Fibroblast of villous mesenchyme (primary cell): ENCODE results near the gene HEPACAM2. TPM values are rescaled to one million over a fixed set of nuclear protein-coding genes. Genes with fewer than 3 reads are reported as not detected.

ENCODE experiments used
- DNase-seq: peaks from one replicate; pipeline ENCODE4 v3.0.0-alpha.2; 2010; ENCODE audit warnings: low read depth
- H3K4me3 ChIP-seq: 2 replicates; pipeline ENCODE4 v1.5.1; 2011; ENCODE audit warnings: low read depth, mild to moderate bottlenecking, low read length
- total RNA-seq: library from RNA; depleted of rRNA; stranded (reverse); fragments of >200 nt; gene quantifications from 2 replicates; pipeline ENCODE4 v1.2.3, GENCODE V29; 2012
- TF ChIP-seq, protein P1 (sequence below): IDR thresholded peaks from 2 replicates; pipeline ENCODE4 v1.5.1; 2012; ENCODE audit warnings: low read depth, mild to moderate bottlenecking, low read length; ENCODE audit not compliant: insufficient read depth

Gene HEPACAM2
- total RNA-seq, 1 donor: not detected

DNA sequence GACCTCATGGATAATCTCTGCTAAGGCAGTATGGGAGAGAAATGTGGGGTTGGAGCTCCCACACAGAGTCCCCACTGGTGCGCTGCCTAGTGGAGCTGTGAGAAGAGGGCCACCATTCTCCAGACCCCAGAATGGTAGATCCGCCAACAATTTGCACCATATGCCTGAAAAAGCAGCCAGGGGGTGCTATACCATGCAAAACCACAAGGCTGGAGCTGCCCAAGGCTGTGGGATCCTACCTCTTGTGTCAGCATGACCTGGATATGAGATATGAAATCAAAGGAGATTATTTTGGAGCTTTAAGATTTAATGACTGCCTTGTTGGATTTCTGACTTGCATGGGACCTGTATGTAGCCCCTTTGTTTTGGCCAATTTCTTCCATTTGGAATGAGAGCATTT, 51.0 kb downstream of the HEPACAM2 start:
- H3K4me3 ChIP-seq: no peak overlapping the region
- TF ChIP-seq, protein P1, sequence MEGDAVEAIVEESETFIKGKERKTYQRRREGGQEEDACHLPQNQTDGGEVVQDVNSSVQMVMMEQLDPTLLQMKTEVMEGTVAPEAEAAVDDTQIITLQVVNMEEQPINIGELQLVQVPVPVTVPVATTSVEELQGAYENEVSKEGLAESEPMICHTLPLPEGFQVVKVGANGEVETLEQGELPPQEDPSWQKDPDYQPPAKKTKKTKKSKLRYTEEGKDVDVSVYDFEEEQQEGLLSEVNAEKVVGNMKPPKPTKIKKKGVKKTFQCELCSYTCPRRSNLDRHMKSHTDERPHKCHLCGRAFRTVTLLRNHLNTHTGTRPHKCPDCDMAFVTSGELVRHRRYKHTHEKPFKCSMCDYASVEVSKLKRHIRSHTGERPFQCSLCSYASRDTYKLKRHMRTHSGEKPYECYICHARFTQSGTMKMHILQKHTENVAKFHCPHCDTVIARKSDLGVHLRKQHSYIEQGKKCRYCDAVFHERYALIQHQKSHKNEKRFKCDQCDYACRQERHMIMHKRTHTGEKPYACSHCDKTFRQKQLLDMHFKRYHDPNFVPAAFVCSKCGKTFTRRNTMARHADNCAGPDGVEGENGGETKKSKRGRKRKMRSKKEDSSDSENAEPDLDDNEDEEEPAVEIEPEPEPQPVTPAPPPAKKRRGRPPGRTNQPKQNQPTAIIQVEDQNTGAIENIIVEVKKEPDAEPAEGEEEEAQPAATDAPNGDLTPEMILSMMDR: no peak
- no peak for DNase-seq

DNA sequence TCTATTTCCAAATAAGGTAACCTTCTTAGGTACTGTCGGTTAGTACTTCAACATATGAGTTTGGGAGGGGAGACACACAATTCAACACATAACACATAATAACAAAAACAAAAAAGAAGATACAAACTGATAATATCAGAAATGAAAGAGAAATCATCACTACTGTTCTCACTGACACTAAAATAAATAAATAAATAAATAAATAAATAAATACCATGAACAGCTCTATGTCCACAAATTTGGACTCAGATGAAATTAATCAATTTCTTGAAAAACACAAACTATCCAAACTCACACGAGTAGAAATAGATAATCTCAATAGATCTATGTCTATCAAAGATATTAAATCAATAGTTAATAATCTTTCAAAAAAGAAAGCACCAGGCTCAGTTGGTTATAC, 53.6 kb downstream of the HEPACAM2 start:
- TF ChIP-seq, protein P1: no peak
- DNase-seq: no peak
- no peak overlapping the region for H3K4me3 ChIP-seq

DNA sequence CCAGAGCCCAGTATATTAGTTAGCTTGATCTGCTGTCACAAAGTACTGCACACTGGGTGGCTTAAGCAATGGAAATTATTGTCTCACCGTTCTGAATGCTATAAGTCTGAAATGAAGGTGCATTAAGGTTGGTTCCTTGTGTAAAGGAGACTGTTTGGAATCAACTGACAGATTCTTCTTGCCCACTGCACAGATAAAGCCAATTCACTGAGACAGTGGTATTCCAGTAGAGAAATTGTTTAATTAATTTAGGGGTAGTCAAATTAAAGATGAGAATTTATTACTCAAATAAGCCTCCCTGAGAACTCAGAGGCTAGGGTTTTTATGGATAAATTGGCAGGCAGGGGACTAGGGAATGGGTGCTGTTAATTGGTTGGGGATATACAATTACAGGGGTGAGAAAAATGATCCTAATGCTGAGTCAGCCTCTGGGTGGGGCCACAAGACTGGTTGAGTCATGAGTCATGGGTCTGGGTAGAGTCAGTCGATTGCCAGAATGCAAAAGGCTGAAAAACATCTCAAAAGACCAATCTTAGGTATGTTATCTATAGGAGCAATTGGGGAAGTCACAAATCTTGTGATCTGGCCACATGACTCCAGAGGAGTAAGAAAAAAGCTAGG, 54.6 kb downstream of the HEPACAM2 start:
- H3K4me3 ChIP-seq: no peak overlapping the region
- DNase-seq: no peak
- TF ChIP-seq, protein P1: no peak

DNA sequence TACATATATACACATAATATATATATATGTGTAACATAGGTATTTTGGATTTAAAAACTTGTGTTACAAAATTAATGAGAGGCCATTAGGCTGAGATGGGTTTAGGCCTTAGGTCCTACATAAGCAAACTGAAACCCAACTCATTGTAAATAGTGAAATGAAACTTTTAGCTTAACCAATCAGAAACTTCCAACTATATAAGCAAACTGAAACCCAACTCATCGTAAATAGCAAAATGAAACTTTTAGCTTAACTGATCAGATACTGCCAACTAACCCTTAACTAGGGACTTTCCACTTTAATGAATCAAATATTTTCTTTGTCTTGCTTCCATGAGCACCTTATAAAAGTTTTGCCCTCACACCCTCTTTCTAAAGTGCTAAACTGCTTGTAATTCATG, 60.8 kb downstream of the HEPACAM2 start:
- no peak overlapping the region for H3K4me3 ChIP-seq
- DNase-seq: peak; percentile 25
- TF ChIP-seq, protein P1: no peak

DNA sequence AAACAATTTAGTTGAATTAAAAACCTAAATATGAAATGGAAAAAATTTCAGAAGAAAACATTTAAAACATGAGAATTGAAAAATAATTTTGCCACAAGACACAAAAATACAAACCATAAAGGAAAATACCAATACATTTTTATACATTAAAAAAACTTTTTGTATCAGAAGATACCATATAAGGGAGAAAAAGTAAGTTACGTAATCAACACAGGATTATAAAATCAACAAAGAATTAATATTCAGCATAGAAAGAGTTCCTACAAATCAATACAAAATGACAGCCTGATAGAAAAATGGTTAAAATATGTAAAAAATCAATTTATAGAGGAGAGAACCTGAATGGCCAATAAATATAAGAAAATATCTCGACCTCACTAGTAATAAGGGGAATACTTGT, 61.5 kb downstream of the HEPACAM2 start:
- no peak for DNase-seq
- TF ChIP-seq, protein P1: no peak
- no peak overlapping the region for H3K4me3 ChIP-seq

DNA sequence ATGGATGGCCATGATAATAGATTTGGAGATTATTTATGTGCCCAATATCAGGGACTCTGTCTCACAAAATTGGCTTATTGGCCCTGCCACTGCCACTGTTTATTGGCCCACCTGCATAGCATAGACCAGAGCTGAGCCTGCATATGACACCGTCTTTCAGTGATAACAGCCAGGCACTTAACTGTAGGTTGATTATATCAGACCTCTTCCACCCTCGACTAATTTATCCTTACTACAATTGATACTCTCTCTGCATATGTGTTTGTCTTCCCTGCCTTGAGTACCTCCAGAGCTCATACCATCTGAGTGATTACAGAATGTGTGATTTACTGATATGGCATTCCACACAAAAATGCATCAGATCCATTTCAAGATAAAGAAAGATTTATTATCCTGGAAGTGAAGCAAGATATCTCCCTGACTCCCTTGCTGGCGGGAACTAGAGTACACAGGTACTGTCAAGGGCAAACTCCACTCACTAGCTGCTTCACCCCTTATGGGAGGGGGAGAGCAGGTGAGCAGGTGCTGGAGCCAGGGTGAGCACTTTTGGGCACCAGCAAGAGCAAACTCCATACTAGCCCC, 65.0 kb downstream of the HEPACAM2 start:
- DNase-seq: no peak
- no peak overlapping the region for H3K4me3 ChIP-seq
- TF ChIP-seq, protein P1: no peak

DNA sequence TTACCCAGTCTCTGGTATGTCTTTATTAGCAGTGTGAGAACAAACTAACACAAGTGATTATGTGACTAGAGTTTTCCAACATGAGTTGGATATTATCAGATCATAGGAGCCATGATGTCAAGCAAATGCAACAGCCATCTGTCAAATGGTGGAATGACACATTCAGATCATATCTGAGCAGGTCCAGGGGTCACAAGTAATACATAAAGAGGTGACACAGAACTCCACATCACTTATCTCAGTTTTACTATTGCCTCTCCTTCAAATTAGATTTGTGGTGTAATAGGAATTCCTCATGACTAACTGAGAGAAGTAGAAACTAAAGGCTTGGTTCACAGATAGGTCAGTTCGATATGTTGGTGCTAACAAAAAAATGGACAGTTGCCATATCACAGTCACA, 65.9 kb downstream of the HEPACAM2 start:
- TF ChIP-seq, protein P1: no peak

More for the DNA sequence above, 65.9 kb downstream of the HEPACAM2 start:
- DNase-seq: no peak
- H3K4me3 ChIP-seq: no peak overlapping the region
